Activated CD4-positive, alpha-beta T cell treated with anti-CD3 and anti-CD28 coated beads, Interleukin-2, amount 10 ng/mL, durations not matched to agents 24 days and 14 days (primary cell): Measurements from ENCODE around the gene PTPN4. TPM values are rescaled to one million over a fixed set of nuclear protein-coding genes. Genes with fewer than 3 reads are reported as not detected.

ENCODE experiments used
- DNase-seq: peaks from one replicate; pipeline ENCODE4 v3.0.0; 2022
- H3K27ac Mint-ChIP-seq: one replicate; pipeline ENCODE4 v1.8.0; 2022; ENCODE audit warnings: mild to moderate bottlenecking, mixed read lengths
- H3K27me3 Mint-ChIP-seq: one replicate; pipeline ENCODE4 v1.8.0; 2022; ENCODE audit warnings: mixed read lengths
- H3K36me3 Mint-ChIP-seq: one replicate; pipeline ENCODE4 v1.8.0; 2022; ENCODE audit warnings: low read depth, mild to moderate bottlenecking, mixed read lengths
- H3K4me1 Mint-ChIP-seq: one replicate; pipeline ENCODE4 v1.8.0; 2021; ENCODE audit warnings: mixed read lengths
- H3K4me3 Mint-ChIP-seq: one replicate; pipeline ENCODE4 v1.8.0; 2022; ENCODE audit warnings: mild to moderate bottlenecking, moderate library complexity, mixed read lengths
- H3K9me3 Mint-ChIP-seq: one replicate; pipeline ENCODE4 v1.8.0; 2021; ENCODE audit warnings: mixed read lengths
- intact Hi-C: fragments of 100-400 bp; cut with micrococcal nuclease; formaldehyde crosslinking; loops from one replicate; pipeline ENCODE4 v1.15.1; 2023
- total RNA-seq: library from RNA; stranded (reverse); gene quantifications from 2 replicates; pipeline ENCODE4 v1.2.3, GENCODE V29; 2022

Gene PTPN4
- total RNA-seq, 1 donor from 2014 or later, result 21.9 TPM

DNA sequence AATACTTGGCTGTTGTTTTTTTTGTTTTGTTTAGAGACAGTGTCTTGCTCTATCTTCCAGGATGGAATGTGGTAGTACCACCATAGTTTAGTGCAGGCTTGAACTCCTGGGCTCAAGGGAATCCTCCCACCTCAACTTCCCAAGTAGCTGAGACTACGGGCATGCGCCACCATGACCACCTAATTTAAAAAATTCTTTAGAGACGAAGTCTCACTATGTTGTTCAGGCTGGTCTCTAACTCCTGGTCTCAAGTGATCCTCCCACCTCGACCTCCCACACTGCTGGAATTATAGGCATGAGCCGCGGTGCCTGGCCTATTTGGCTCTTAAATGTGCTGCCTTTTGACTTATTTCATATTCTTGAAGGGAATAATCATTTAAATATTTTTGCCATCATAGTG, 60.1 kb downstream of the PTPN4 start:
- no peak overlapping the region for H3K4me3 Mint-ChIP-seq
- intact Hi-C loops, result no loop called here
- peaks cover 20% of the 10 kb centered on the region for H3K36me3 Mint-ChIP-seq
- H3K27ac Mint-ChIP-seq, result no peak overlapping the region
- peaks cover 10% of the 10 kb centered on the region for H3K9me3 Mint-ChIP-seq
- no peaks in the 10 kb centered on the region for H3K27me3 Mint-ChIP-seq
- no peak for DNase-seq
- H3K4me1 Mint-ChIP-seq, result peaks cover 14% of the 10 kb centered on the region

- intact Hi-C loops, result no loop called here
- peaks cover 19% of the 10 kb centered on the region for H3K36me3 Mint-ChIP-seq
- no peak for DNase-seq
- H3K4me1 Mint-ChIP-seq, result peaks cover 14% of the 10 kb centered on the region
- H3K4me3 Mint-ChIP-seq, result no peak overlapping the region
- H3K27ac Mint-ChIP-seq, result no peak overlapping the region
- no peaks in the 10 kb centered on the region for H3K27me3 Mint-ChIP-seq
- H3K9me3 Mint-ChIP-seq, result peaks cover 10% of the 10 kb centered on the region
Observed at GRCh38 chr2:119820275-119820674, 60.6 kb downstream of the PTPN4 start.

DNA sequence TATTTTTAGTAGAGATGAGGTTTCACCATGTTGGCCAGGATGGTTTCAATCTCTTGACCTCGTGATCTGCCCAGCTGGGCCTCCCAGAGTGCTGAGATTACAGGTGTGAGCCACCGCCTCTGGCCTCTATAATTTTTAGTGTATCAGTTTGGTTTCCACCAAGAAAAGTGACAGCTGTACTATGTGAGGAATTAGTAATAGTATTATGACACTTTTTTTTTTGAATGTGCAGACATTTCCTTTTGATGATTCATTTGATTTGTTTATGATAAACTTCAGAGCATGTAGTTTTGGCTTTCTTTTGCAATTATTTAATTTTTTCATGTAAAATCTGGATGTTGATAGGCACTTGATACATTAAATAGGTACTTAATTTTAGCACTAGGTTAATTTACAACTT, 61.5 kb downstream of the PTPN4 start:
- no peak overlapping the region for H3K4me3 Mint-ChIP-seq
- intact Hi-C loops, result no loop called here

DNA sequence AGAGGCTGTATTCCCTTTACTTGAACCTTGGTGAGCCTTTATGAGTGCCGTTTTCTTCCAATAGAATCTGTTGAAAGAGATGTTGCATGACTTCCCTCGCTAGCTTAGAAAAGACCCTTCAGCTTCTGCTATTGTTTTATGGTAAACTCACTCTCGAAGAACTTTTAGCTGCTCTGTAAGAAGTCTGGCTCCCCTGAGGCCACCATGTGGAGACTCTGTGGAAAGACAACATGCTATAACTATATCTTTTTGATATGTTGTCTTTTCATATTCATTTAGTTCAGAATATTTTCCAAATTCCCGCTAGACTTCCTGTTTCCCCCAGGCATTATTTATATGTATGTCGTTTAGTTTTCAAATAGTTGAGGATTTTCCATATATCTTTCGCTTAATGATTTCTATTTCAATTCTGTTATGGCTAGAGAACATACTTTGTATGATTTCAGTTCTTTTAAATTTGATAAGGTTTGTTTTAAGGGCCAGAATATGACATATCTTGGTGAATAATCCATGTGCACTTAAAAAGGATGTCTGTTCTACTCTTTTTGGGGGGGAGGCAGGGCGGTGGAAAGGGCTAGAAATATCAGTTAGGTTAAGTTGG, 64.1 kb downstream of the PTPN4 start:
- H3K36me3 Mint-ChIP-seq, result peaks cover 2% of the 10 kb centered on the region
- intact Hi-C loops, result loop anchor here (2.0 kb wide), 1 partner anchor 71 kb away; no protein-coding TSS in a partner anchor
- H3K4me1 Mint-ChIP-seq, result peaks cover 19% of the 10 kb centered on the region
- DNase-seq, result peak; percentile 72
- H3K9me3 Mint-ChIP-seq, result no peaks in the 10 kb centered on the region
- H3K4me3 Mint-ChIP-seq, result no peak overlapping the region
- H3K27me3 Mint-ChIP-seq, result no peaks in the 10 kb centered on the region
- H3K27ac Mint-ChIP-seq, result no peak overlapping the region

More for the DNA sequence above, 61.5 kb downstream of the PTPN4 start:
- peaks cover 17% of the 10 kb centered on the region for H3K36me3 Mint-ChIP-seq
- no peak for DNase-seq
- no peak overlapping the region for H3K27ac Mint-ChIP-seq
- peaks cover 14% of the 10 kb centered on the region for H3K4me1 Mint-ChIP-seq
- H3K27me3 Mint-ChIP-seq, result no peaks in the 10 kb centered on the region
- H3K9me3 Mint-ChIP-seq, result peaks cover 10% of the 10 kb centered on the region

DNA sequence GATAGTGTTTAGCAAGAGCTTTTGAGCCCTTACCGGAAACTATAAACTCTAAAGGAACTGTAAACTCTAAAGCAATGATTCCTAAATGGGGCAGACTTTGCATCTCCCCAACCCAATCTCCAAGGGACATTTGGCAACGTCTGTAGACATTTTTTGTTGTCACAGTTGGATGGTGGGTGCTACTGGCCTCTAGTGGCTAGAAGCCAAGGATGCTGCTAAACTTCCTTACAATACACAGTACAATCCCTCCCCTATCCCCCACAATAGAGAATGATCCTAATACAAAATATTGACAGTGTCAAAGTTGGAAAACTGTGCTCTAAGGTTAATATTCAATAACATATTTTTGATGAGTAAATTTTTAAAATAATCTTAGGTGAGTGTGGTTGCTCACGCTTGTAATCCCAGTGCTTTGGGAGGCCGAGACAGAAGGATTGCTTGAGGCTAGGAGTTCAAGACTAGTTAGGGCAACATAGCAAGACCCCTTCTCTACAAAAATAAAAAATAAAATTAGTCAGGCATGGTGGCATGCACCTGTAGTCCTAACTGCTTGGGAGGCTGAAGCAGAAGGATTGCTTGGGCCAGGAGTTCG, 66.7 kb downstream of the PTPN4 start:
- peak; percentile 81 for DNase-seq
- intact Hi-C loops, result loop anchor here (1.0 to 2.0 kb wide), 3 partner anchors 73 to 350 kb away; no protein-coding TSS in a partner anchor

DNA sequence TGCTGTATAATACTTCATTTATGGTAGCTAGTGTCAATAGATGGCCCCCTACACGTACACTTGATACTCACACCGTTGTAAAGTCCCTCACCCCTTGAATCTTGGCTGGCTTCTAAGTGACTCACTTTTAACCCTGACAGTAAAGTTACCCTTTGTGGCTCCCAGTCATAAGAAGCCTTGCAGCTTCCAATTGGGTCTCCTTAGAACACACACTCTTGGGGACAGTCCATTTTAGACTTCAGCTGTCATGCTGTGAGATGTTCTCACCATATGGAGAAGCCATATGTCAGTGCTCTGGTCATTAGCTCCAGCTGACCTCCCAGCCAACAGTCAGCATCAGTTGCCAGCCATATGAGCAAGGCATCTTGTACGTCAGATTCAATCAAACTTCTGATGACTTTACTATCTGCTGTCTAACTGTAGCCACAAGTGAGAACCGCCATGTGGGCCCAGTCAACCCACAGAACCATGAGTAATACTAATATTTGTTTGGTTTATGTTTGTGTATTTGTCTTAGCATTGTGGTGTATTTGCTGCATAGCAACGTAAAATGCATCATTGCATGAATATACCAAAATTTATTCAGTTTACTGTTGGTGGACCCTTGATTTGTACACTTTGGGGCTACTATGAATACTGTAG, 68.3 kb downstream of the PTPN4 start:
- peaks cover 8% of the 10 kb centered on the region for H3K9me3 Mint-ChIP-seq
- H3K27ac Mint-ChIP-seq, result no peak overlapping the region
- H3K4me3 Mint-ChIP-seq, result no peak overlapping the region
- H3K4me1 Mint-ChIP-seq, result peaks cover 15% of the 10 kb centered on the region
- intact Hi-C loops, result loop anchor here (2.0 kb wide), 1 partner anchor 349 kb away; no protein-coding TSS in a partner anchor
- DNase-seq, result no peak
- peaks cover 15% of the 10 kb centered on the region for H3K36me3 Mint-ChIP-seq
- no peaks in the 10 kb centered on the region for H3K27me3 Mint-ChIP-seq

More for the DNA sequence above, 66.7 kb downstream of the PTPN4 start:
- H3K9me3 Mint-ChIP-seq, result peaks cover 8% of the 10 kb centered on the region
- H3K36me3 Mint-ChIP-seq, result peaks cover 8% of the 10 kb centered on the region
- no peak overlapping the region for H3K27ac Mint-ChIP-seq
- no peak overlapping the region for H3K4me3 Mint-ChIP-seq
- peaks cover 18% of the 10 kb centered on the region for H3K4me1 Mint-ChIP-seq
- no peaks in the 10 kb centered on the region for H3K27me3 Mint-ChIP-seq

DNA sequence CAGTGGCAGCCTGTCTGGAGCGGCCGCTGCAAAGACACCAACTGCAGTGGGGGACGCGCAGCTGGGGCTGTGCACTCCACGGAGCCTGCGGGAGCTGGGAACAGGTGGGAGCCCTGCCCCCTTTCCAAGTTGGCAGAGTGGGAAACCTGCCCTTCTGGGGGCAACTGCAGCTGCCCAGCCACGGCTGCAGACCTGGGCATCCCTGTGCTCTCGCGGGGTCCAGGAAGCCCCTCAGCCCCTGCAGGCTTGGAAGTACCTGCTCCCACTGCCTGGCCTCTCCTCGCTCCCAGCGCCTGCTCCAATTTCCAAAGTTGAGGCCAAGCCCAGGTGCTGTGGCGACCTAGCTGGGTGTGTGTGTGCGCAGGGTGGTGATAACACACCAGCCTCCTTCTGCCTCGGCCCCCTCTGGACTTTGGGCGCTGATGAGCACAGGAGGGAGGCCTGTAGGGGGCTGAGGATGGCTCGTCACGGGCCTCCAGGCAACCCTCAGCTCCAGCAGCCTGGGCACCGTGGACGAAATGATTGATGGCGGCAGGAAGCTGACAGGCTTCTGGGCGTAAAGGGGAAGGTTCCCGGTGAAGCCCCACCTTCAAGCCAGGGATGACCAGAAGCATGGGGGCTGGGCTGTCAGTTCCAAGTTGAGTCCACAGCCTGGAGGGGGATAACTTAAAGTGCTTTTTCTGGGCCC, 76.9 kb downstream of the PTPN4 start:
- no peak overlapping the region for H3K4me3 Mint-ChIP-seq

GRCh38 chr2:119837350-119837749, 77.6 kb downstream of the PTPN4 start:
- H3K9me3 Mint-ChIP-seq, result no peaks in the 10 kb centered on the region
- no peaks in the 10 kb centered on the region for H3K27me3 Mint-ChIP-seq
- intact Hi-C loops, result no loop called here
- no peak overlapping the region for H3K4me3 Mint-ChIP-seq
- H3K36me3 Mint-ChIP-seq, result peaks cover 2% of the 10 kb centered on the region
- no peak overlapping the region for H3K27ac Mint-ChIP-seq
- H3K4me1 Mint-ChIP-seq, result peaks cover 16% of the 10 kb centered on the region
- no peak for DNase-seq

More for the DNA sequence above, 76.9 kb downstream of the PTPN4 start:
- Mint-ChIP-seq H3K27me3 (no peaks in the 10 kb centered on the region), H3K36me3 (peaks cover 7% of the 10 kb centered on the region), H3K9me3 (no peaks in the 10 kb centered on the region), H3K4me1 (peaks cover 16% of the 10 kb centered on the region), H3K27ac (no peak overlapping the region)
- DNase-seq, result peak; percentile 34
- intact Hi-C loops, result no loop called here

GRCh38 chr2:119837759-119838158, 78.0 kb downstream of the PTPN4 start:
- Mint-ChIP-seq H3K9me3 (no peaks in the 10 kb centered on the region), H3K4me1 (peaks cover 16% of the 10 kb centered on the region), H3K27ac (no peak overlapping the region), H3K4me3 (no peak overlapping the region), H3K36me3 (peaks cover 2% of the 10 kb centered on the region), H3K27me3 (no peaks in the 10 kb centered on the region)
- DNase-seq, result no peak
- intact Hi-C loops, result no loop called here

DNA sequence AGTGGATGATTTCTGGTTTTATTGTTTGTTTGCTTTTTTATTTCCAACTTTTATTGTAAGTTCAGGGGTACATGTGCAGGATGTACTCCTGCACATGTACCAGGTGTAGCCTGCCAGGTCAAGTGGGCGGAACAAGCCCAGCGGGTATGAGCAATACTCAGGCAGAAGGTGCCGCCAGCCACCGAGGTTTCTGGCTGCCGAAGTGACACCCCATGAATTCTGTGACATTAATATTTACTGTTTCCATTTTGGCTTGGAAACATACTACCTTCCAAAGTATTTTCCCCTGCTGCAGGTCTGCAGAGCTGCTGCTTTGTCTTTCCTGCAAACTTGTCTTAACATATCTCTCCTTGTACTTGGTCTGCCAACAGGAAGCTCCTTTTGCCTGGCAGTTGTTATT, 78.5 kb downstream of the PTPN4 start:
- Mint-ChIP-seq H3K27ac (no peak overlapping the region), H3K27me3 (no peaks in the 10 kb centered on the region), H3K4me1 (peaks cover 16% of the 10 kb centered on the region), H3K36me3 (peaks cover 2% of the 10 kb centered on the region), H3K9me3 (no peaks in the 10 kb centered on the region), H3K4me3 (no peak overlapping the region)
- intact Hi-C loops, result no loop called here
- no peak for DNase-seq

GRCh38 chr2:119841550-119841949, 81.8 kb downstream of the PTPN4 start:
- Mint-ChIP-seq H3K27ac (no peak overlapping the region), H3K4me1 (peaks cover 16% of the 10 kb centered on the region), H3K27me3 (no peaks in the 10 kb centered on the region), H3K4me3 (no peak overlapping the region), H3K9me3 (no peaks in the 10 kb centered on the region), H3K36me3 (peaks cover 2% of the 10 kb centered on the region)
- intact Hi-C loops, result no loop called here
- DNase-seq, result no peak

DNA sequence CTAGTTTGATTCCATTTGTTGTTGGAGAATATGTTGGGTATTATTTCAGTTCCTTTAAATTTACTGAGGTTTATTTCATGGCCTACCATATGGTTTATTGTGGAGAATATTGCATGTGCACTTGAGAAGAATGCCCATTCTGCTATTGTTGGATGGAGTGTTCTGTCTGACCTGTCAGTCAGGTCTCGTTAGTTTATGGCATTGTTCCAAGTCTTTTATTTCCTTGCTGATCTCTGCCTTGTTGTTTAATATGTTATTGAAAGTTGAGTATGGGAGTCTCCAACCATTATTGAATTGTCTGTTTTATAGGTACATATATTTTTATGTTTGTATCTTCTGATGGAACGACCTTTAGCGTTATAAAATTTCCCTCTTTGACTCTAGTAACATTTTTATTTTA, 86.3 kb downstream of the PTPN4 start:
- DNase-seq, result no peak
- Mint-ChIP-seq H3K36me3 (peaks cover 11% of the 10 kb centered on the region), H3K9me3 (no peaks in the 10 kb centered on the region), H3K4me1 (peaks cover 3% of the 10 kb centered on the region), H3K27ac (no peak overlapping the region), H3K4me3 (no peak overlapping the region), H3K27me3 (no peaks in the 10 kb centered on the region)
- intact Hi-C loops, result no loop called here

DNA sequence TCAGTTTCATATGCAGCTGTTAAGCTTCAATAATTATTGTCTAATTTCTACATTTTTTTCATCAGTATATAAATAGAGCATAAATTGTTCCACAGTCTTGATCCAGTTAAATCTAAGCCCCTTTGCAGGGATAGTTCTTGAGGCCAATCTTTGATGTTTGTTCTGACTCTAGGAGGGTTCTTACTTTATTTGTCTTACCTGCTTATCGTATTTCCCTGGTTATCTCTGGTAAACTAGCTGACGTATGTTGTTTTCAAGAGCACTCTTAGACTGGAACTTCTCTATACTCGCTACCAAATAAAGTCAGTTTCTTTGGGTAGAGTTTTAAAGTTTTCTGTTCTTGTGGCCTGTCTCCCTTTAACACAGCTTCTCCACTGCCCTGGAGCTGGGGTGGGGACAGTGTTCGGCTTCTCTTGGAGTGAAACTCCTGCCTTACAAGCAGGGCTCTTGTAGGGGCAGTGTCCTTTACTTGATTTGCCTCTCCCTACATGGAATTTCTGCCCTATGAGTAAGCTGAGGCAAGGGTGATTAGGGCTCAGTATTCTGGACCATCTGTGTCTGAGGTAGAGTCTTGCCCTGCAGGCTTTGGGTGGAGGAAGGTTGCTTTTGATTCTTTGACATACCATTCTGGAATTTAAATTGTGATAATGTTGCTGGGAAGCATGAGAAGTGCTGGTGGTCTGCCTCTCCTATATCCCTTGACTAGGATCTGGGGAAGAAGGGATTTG, 90.3 kb downstream of the PTPN4 start:
- H3K27ac Mint-ChIP-seq, result no peak overlapping the region
- intact Hi-C loops, result no loop called here
- no peaks in the 10 kb centered on the region for H3K27me3 Mint-ChIP-seq
- H3K9me3 Mint-ChIP-seq, result peaks cover 13% of the 10 kb centered on the region
- DNase-seq, result no peak
- H3K4me3 Mint-ChIP-seq, result no peak overlapping the region
- H3K36me3 Mint-ChIP-seq, result peaks cover 24% of the 10 kb centered on the region
- peaks cover 3% of the 10 kb centered on the region for H3K4me1 Mint-ChIP-seq
